IPS-20b (cell line): ENCODE measurements around the gene ZC3H14.

ENCODE experiments used
- H3K27ac ChIP-seq: one replicate; pipeline ENCODE4 v1.5.1; 2013; ENCODE audit warnings: low read length
- H3K27me3 ChIP-seq: 2 replicates; pipeline ENCODE4 v1.6.1; 2013; ENCODE audit warnings: mild to moderate bottlenecking, low read length, inconsistent platforms; ENCODE audit not compliant: insufficient read depth
- H3K36me3 ChIP-seq: 2 replicates; pipeline ENCODE4 v1.6.1; 2013; ENCODE audit warnings: low read depth, mild to moderate bottlenecking, inconsistent platforms, low read length, moderate library complexity; ENCODE audit not compliant: insufficient read depth
- H3K4me1 ChIP-seq: 2 replicates; pipeline ENCODE4 v1.6.1; 2013; ENCODE audit warnings: mild to moderate bottlenecking, control low read depth, inconsistent platforms, low read length, moderate library complexity; ENCODE audit not compliant: insufficient read depth
- H3K4me3 ChIP-seq: 2 replicates; pipeline ENCODE4 v1.5.1; 2013; ENCODE audit warnings: mild to moderate bottlenecking, low read length, inconsistent platforms
- H3K9ac ChIP-seq: 2 replicates; pipeline ENCODE4 v1.6.1; 2013; ENCODE audit warnings: low read depth, mild to moderate bottlenecking, inconsistent platforms, low read length, moderate library complexity
- H3K9me3 ChIP-seq: 2 replicates; pipeline ENCODE4 v1.6.1; 2013; ENCODE audit warnings: mild to moderate bottlenecking, low read depth, low read length, inconsistent platforms; ENCODE audit not compliant: insufficient read depth

Gene ZC3H14

GRCh38 chr14:88613552-88614010 is 50.7 kb downstream of the ZC3H14 start:
- Histone ChIP-seq H3K4me3 (no peak overlapping the region), H3K27me3 (no peaks in the 10 kb centered on the region), H3K9me3 (no peaks in the 10 kb centered on the region), H3K4me1 (peaks cover 9% of the 10 kb centered on the region; the same call in 1 of the 2 replicates), H3K27ac (no peak overlapping the region), H3K9ac (no peak overlapping the region), H3K36me3 (peaks cover 79% of the 10 kb centered on the region)

DNA sequence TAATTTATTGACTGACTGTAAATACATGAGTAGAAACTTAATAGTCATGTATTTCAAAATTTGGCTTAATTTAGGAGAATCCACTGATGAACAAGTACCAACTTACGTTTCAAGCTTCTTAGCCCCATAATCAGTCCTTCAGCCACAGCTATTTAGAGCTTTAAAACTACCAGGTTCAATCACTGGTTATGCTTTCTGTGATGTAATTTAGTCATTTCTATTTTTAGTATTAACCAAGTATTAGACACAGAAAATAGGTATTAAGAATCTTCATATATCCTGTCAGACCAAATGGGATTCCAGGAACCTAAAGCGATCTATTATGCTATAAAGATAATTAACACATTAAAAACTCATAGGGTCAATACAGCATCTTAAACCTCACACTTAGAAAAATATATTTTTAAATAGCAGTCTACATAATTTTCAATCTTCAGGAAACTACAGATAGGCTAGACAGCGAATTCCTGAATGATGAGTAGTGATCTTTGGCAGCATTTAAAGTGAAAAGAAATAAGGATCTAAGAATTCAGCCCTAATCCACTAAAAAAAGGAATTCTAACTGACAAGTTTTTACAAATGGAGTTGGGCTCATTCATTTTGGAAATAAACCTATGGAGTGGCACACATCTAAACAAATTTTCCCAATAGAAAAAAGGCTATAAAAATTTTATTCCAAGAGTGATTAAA is 51.5 kb downstream of the ZC3H14 start:
- H3K36me3 ChIP-seq, result peaks cover 71% of the 10 kb centered on the region
- no peak overlapping the region for H3K27ac ChIP-seq
- H3K9me3 ChIP-seq, result no peaks in the 10 kb centered on the region
- no peak overlapping the region for H3K4me3 ChIP-seq
- H3K27me3 ChIP-seq, result no peaks in the 10 kb centered on the region
- H3K9ac ChIP-seq, result no peak overlapping the region
- peaks cover 11% of the 10 kb centered on the region; the same call in 1 of the 2 replicates for H3K4me1 ChIP-seq

GRCh38 chr14:88616697-88617096 is 53.9 kb downstream of the ZC3H14 start:
- H3K4me1 ChIP-seq, result peaks cover 15% of the 10 kb centered on the region; the same call in 1 of the 2 replicates
- no peaks in the 10 kb centered on the region for H3K27me3 ChIP-seq
- H3K36me3 ChIP-seq, result peaks cover 48% of the 10 kb centered on the region

DNA sequence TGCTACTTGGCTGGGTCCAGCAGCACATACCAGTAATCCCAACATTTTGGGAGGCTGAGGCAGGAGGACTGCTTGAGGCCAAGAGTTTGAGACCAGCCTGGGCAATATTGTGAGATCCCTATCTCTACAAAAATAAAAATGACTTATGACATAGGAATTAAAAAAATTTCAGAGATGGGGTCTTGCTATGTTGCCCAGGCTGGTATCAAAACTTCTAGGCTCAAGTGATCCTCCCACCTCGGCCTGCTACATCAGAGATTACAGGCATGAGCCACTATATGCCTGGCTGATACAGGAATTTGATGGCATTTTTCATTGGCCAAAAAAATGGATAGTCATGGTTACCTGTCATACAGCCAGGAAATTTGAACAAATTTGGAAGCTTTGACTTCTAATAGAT is 54.6 kb downstream of the ZC3H14 start:
- no peak overlapping the region for H3K27ac ChIP-seq
- no peaks in the 10 kb centered on the region for H3K27me3 ChIP-seq

More at GRCh38 chr14:88616697-88617096, 53.9 kb downstream of the ZC3H14 start:
- no peak overlapping the region for H3K9ac ChIP-seq
- H3K9me3 ChIP-seq, result no peaks in the 10 kb centered on the region
- no peak overlapping the region for H3K27ac ChIP-seq
- H3K4me3 ChIP-seq, result no peak overlapping the region

DNA sequence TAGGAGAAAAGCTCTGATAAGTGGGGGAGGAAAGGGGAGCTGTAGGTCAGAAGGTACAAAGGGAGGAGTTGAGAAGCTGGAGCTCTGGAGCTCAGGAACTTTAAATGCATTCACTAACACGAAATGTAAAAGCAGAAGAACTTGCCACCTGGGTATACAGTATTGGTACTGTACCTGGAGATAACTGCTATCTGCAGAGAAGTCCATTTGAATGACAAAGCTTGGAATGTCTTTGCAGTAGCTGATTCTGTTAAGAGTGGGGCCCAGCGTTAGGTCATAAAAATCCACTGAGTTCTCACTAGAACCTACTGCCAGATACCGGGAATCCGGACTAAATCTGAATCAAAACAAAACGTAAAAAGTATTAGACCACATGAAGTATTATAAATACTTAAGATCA is 55.6 kb downstream of the ZC3H14 start:
- peak overlapping the region; percentile 11; the same call in 1 of the 2 replicates for H3K4me3 ChIP-seq
- peaks cover 15% of the 10 kb centered on the region; the same call in 1 of the 2 replicates for H3K4me1 ChIP-seq
- no peaks in the 10 kb centered on the region for H3K27me3 ChIP-seq
- peaks cover 30% of the 10 kb centered on the region for H3K36me3 ChIP-seq
- no peak overlapping the region for H3K27ac ChIP-seq
- no peak overlapping the region for H3K9ac ChIP-seq
- no peaks in the 10 kb centered on the region for H3K9me3 ChIP-seq

More for the DNA sequence above, 54.6 kb downstream of the ZC3H14 start:
- H3K4me1 ChIP-seq, result peaks cover 15% of the 10 kb centered on the region; the same call in 1 of the 2 replicates
- H3K9ac ChIP-seq, result no peak overlapping the region
- no peak overlapping the region for H3K4me3 ChIP-seq
- H3K9me3 ChIP-seq, result no peaks in the 10 kb centered on the region
- H3K36me3 ChIP-seq, result peaks cover 40% of the 10 kb centered on the region

GRCh38 chr14:88621100-88621499 is 58.3 kb downstream of the ZC3H14 start:
- Histone ChIP-seq H3K36me3 (peaks cover 4% of the 10 kb centered on the region; the same call in 1 of the 2 replicates), H3K9me3 (no peaks in the 10 kb centered on the region)

GRCh38 chr14:88625671-88626070 is 62.8 kb downstream of the ZC3H14 start:
- Histone ChIP-seq H3K4me1 (peaks cover 3% of the 10 kb centered on the region; the same call in 1 of the 2 replicates), H3K9me3 (no peaks in the 10 kb centered on the region), H3K4me3 (no peak overlapping the region), H3K9ac (no peak overlapping the region), H3K36me3 (no peaks in the 10 kb centered on the region), H3K27ac (no peak overlapping the region), H3K27me3 (no peaks in the 10 kb centered on the region)

More at GRCh38 chr14:88621100-88621499, 58.3 kb downstream of the ZC3H14 start:
- no peak overlapping the region for H3K4me3 ChIP-seq
- H3K27me3 ChIP-seq, result no peaks in the 10 kb centered on the region
- H3K27ac ChIP-seq, result no peak overlapping the region
- H3K4me1 ChIP-seq, result peaks cover 15% of the 10 kb centered on the region; the same call in 1 of the 2 replicates
- no peak overlapping the region for H3K9ac ChIP-seq

GRCh38 chr14:88628033-88628432 is 65.2 kb downstream of the ZC3H14 start:
- Histone ChIP-seq H3K9ac (no peak overlapping the region), H3K36me3 (no peaks in the 10 kb centered on the region)

GRCh38 chr14:88628462-88628861 is 65.6 kb downstream of the ZC3H14 start:
- no peak overlapping the region for H3K9ac ChIP-seq
- no peaks in the 10 kb centered on the region for H3K36me3 ChIP-seq
- no peaks in the 10 kb centered on the region for H3K27me3 ChIP-seq
- no peak overlapping the region for H3K4me3 ChIP-seq
- H3K9me3 ChIP-seq, result no peaks in the 10 kb centered on the region
- no peak overlapping the region for H3K27ac ChIP-seq
- H3K4me1 ChIP-seq, result no peaks in the 10 kb centered on the region

More at GRCh38 chr14:88628033-88628432, 65.2 kb downstream of the ZC3H14 start:
- Histone ChIP-seq H3K4me1 (no peaks in the 10 kb centered on the region), H3K27ac (no peak overlapping the region), H3K4me3 (no peak overlapping the region), H3K27me3 (no peaks in the 10 kb centered on the region), H3K9me3 (no peaks in the 10 kb centered on the region)

- H3K9me3 ChIP-seq, result no peaks in the 10 kb centered on the region
- no peaks in the 10 kb centered on the region for H3K27me3 ChIP-seq
- H3K4me1 ChIP-seq, result no peaks in the 10 kb centered on the region
- H3K9ac ChIP-seq, result no peak overlapping the region
- H3K27ac ChIP-seq, result no peak overlapping the region
- no peak overlapping the region for H3K4me3 ChIP-seq
- no peaks in the 10 kb centered on the region for H3K36me3 ChIP-seq
Measured at GRCh38 chr14:88630565-88630964, 67.7 kb downstream of the ZC3H14 start.

DNA sequence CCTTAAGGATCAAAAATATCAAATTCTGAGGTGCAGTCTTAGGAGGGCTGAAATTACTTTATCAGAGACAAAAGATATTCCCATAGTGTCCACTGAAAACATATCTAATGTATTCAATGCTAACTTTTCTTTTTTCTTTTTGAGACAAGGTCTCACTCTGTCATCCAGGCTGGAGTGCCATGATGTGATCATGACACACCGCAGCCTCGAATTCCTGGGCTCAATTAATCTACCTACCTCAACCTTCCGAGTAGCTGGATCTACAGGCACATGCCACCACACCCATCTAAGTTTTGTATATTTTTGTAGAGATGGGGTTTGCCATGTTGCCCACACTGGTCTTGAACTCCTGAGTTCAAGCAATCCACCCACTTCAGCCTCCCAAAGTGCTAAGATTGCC is 68.3 kb downstream of the ZC3H14 start:
- Histone ChIP-seq H3K36me3 (no peaks in the 10 kb centered on the region), H3K27me3 (no peaks in the 10 kb centered on the region), H3K9me3 (no peaks in the 10 kb centered on the region)

GRCh38 chr14:88632512-88632911 is 69.7 kb downstream of the ZC3H14 start:
- Histone ChIP-seq H3K4me3 (no peak overlapping the region), H3K4me1 (no peaks in the 10 kb centered on the region), H3K27me3 (no peaks in the 10 kb centered on the region), H3K27ac (no peak overlapping the region), H3K9me3 (no peaks in the 10 kb centered on the region), H3K36me3 (no peaks in the 10 kb centered on the region), H3K9ac (no peak overlapping the region)

More for the DNA sequence above, 68.3 kb downstream of the ZC3H14 start:
- Histone ChIP-seq H3K9ac (no peak overlapping the region), H3K4me1 (no peaks in the 10 kb centered on the region), H3K27ac (no peak overlapping the region), H3K4me3 (no peak overlapping the region)
